Mesenteric fat pad (tissue), 1 donor: ENCODE data around the gene CRYBB1. TPM values are rescaled to one million over a fixed set of nuclear protein-coding genes. Genes with fewer than 3 reads are reported as not detected.
"Not testable (repeated sequence)": the region's sequence is repeated elsewhere in the genome, so short reads cannot be mapped to it uniquely, and the experiment has no call there.

Experiments used
- DNase-seq: peaks from one replicate; pipeline ENCODE4 v3.0.0-alpha.2; 2020; ENCODE audit warnings: low spot score
- total RNA-seq: library from RNA; stranded (reverse); fragmentation: NEBNext Ultra II Directional; extraction: Animal tissue kit (Norgen Biotek cat#: 25700); gene quantifications from one replicate; pipeline ENCODE4 v1.2.1, GENCODE V29; 2021
- donor health status: DM: yes; HTN: yes; CAD: no.

CRYBB1 gene
- total RNA-seq, 1 donor from 2014 or later = 2.8 TPM

GRCh38 chr22:26642465-26643417, 24.9 kb upstream of the CRYBB1 start:
- DNase-seq = no peak

- DNase-seq = no peak
Observed at GRCh38 chr22:26636296-26636695, 18.5 kb upstream of the CRYBB1 start.

GRCh38 chr22:26635117-26635516, 17.3 kb upstream of the CRYBB1 start:
- no peak for DNase-seq

- DNase-seq = no peak
Observed at GRCh38 chr22:26634189-26634588, 16.4 kb upstream of the CRYBB1 start.

- DNase-seq = no peak
Observed at GRCh38 chr22:26632422-26633155, 14.8 kb upstream of the CRYBB1 start.

- peak; percentile 43 for DNase-seq
Observed at GRCh38 chr22:26631282-26631681, 13.5 kb upstream of the CRYBB1 start.

- peak; percentile 53 for DNase-seq
Observed at GRCh38 chr22:26629988-26630761, 12.3 kb upstream of the CRYBB1 start.

- DNase-seq = peak; percentile 59
Observed at GRCh38 chr22:26624803-26625202, 7.0 kb upstream of the CRYBB1 start.

- DNase-seq = no peak
Observed at GRCh38 chr22:26623984-26624383, 6.2 kb upstream of the CRYBB1 start.

- DNase-seq = no peak
Observed at GRCh38 chr22:26621663-26622062, 3.8 kb upstream of the CRYBB1 start, which contains the start of gene CRYBA4. Gene CRYBA4 (plus strand): TSS chr22:26621963. CDS start chr22:26622597, 634 bp downstream.

GRCh38 chr22:26620197-26620596, 2.4 kb upstream of the CRYBB1 start:
- DNase-seq = no peak

- DNase-seq = no peak
Observed at GRCh38 chr22:26619510-26619909, 1.7 kb upstream of the CRYBB1 start.

- DNase-seq = no peak
Observed at GRCh38 chr22:26618455-26618854, 628 bp upstream of the CRYBB1 start.

- no peak for DNase-seq
Observed at GRCh38 chr22:26616650-26617049, 1.2 kb downstream of the CRYBB1 start.

- no peak for DNase-seq
Observed at GRCh38 chr22:26615830-26616435, 1.9 kb downstream of the CRYBB1 start.

GRCh38 chr22:26615149-26615548, 2.7 kb downstream of the CRYBB1 start:
- no peak for DNase-seq

- DNase-seq = no peak
Observed at GRCh38 chr22:26614322-26614721, 3.5 kb downstream of the CRYBB1 start.

- not testable (repeated sequence) for DNase-seq
Observed at GRCh38 chr22:26613753-26614152, 4.1 kb downstream of the CRYBB1 start.

- DNase-seq = peak; percentile 14
Observed at GRCh38 chr22:26612652-26613051, 5.2 kb downstream of the CRYBB1 start.

- peak; percentile 2 for DNase-seq
Observed at GRCh38 chr22:26610996-26611395, 6.8 kb downstream of the CRYBB1 start.
